B cell (primary cell): Measurements from ENCODE around the gene RPIA. TPM values are rescaled to one million over a fixed set of nuclear protein-coding genes. Genes with fewer than 3 reads are reported as not detected.
"Not testable (repeated sequence)": the region's sequence is repeated elsewhere in the genome, so short reads cannot be mapped to it uniquely, and the experiment has no call there.

Source experiments
- ATAC-seq: fragments of 200-7000 bp; cut with Tn5 transposase; one replicate; pipeline ENCODE4 v1.10.0; 2021; ENCODE audit warnings: low read depth, mild to moderate bottlenecking, moderate number of reproducible peaks, moderate library complexity
- CTCF ChIA-PET: fragments of 350-600 bp; sonication (Branson Sonifier 250); formaldehyde crosslinking; loops from one replicate; lab custom pipeline; 2021; ENCODE audit warnings: antibody characterized with exemption, inconsistent platforms; lab: Charles Lee
- POLR2A ChIA-PET: fragments of 350-600 bp; sonication (Branson Sonifier 250); formaldehyde crosslinking; loops from one replicate; lab custom pipeline; 2021; ENCODE audit warnings: antibody characterized with exemption; lab: Charles Lee
- DNase-seq: peaks from one replicate; pipeline ENCODE4 v3.0.0; 2013
- H2AFZ ChIP-seq: 2 replicates; pipeline ENCODE4 v1.6.1; 2012; ENCODE audit warnings: mild to moderate bottlenecking, low read depth, low read length; ENCODE audit not compliant: insufficient read depth, poor library complexity, severe bottlenecking
- H3K27ac ChIP-seq, 2 donors: 1 replicate in 1 of 2; 2 replicates in 1 of 2; pipeline ENCODE4 v1.5.1; 2012 to 2013; ENCODE audit warnings: low read length in 2 of 2, mild to moderate bottlenecking in 2 of 2, moderate library complexity in 1 of 2
- H3K27me3 ChIP-seq, 4 experiments: fragments of 200-600 bp in 1 of 4; sonication (generic) in 1 of 4; replicated peaks in 1 of 4; 1 replicate in 2 of 4; 2 replicates in 2 of 4; pipeline versions ENCODE4 v1.6.1 to v1.7.0; 2013 to 2016; ENCODE audit warnings: low read length in 3 of 4, mild to moderate bottlenecking in 2 of 4, mixed read lengths in 1 of 4, moderate library complexity in 1 of 4; ENCODE audit not compliant: insufficient read depth in 4 of 4, control insufficient read depth in 3 of 4; ENCODE audit errors: control extremely low read depth in 1 of 4
- H3K36me3 ChIP-seq, 2 experiments: replicated peaks in 1 of 2; 1 replicate in 1 of 2; 2 replicates in 1 of 2; pipeline versions ENCODE4 v1.6.1 to v1.7.1; 2013; ENCODE audit warnings: low read length in 1 of 2; ENCODE audit not compliant: insufficient read depth in 2 of 2, control insufficient read depth in 1 of 2; ENCODE audit errors: control extremely low read depth in 1 of 2, extremely low read depth in 1 of 2
- H3K4me1 ChIP-seq, 2 donors: fragments of 200-600 bp in 1 of 2; sonication (generic) in 1 of 2; 1 replicate in 1 of 2; 2 replicates in 1 of 2; pipeline versions ENCODE4 v1.5.1 to v1.6.1; 2013 to 2017; ENCODE audit warnings: low read length in 2 of 2; ENCODE audit not compliant: control insufficient read depth in 2 of 2, insufficient read depth in 2 of 2
- H3K4me2 ChIP-seq: replicated peaks from 2 replicates; pipeline ENCODE3; 2012; ENCODE audit warnings: mild to moderate bottlenecking, low read depth, low read length; ENCODE audit not compliant: poor library complexity, severe bottlenecking
- H3K4me3 ChIP-seq, 5 experiments: fragments of 200-600 bp in 1 of 5; sonication (generic) in 1 of 5; 1 replicate in 3 of 5; 2 replicates in 2 of 5; pipeline versions ENCODE4 v1.5.1 to v1.7.0; 2011 to 2016; ENCODE audit warnings: low read length in 4 of 5, mild to moderate bottlenecking in 4 of 5, low read depth in 2 of 5, control low read depth in 1 of 5, moderate library complexity in 1 of 5; ENCODE audit not compliant: insufficient read depth in 1 of 5; ENCODE audit errors: control extremely low read depth in 1 of 5, extremely low read depth in 1 of 5
- H3K79me2 ChIP-seq: fragments of 200-600 bp; sonication (generic); one replicate; pipeline ENCODE4 v1.6.0; 2016; ENCODE audit warnings: low read length; ENCODE audit not compliant: control insufficient read depth, insufficient read depth
- H3K9ac ChIP-seq: fragments of 200-600 bp; sonication (generic); 2 replicates; pipeline ENCODE4 v1.6.1; 2017; ENCODE audit warnings: mild to moderate bottlenecking, low read length, moderate library complexity
- H3K9me3 ChIP-seq, 3 donors: one replicate each; pipeline versions ENCODE4 v1.6.1 to v1.7.1; 2013; ENCODE audit warnings: low read length in 2 of 3; ENCODE audit not compliant: control insufficient read depth in 2 of 3, insufficient read depth in 1 of 3; ENCODE audit errors: control extremely low read depth in 1 of 3
- H4K20me1 ChIP-seq: 2 replicates; pipeline ENCODE4 v1.6.0; 2012; ENCODE audit warnings: mild to moderate bottlenecking, low read length; ENCODE audit not compliant: insufficient read depth, control insufficient read depth, poor library complexity, severe bottlenecking
- H3K27ac Mint-ChIP-seq: one replicate; pipeline ENCODE4 v1.8.0; 2021; ENCODE audit warnings: mixed read lengths
- H3K27me3 Mint-ChIP-seq: one replicate; pipeline ENCODE4 v1.8.0; 2021; ENCODE audit warnings: mixed read lengths
- H3K4me1 Mint-ChIP-seq: one replicate; pipeline ENCODE4 v1.8.0; 2021; ENCODE audit warnings: mixed read lengths
- H3K4me3 Mint-ChIP-seq: one replicate; pipeline ENCODE4 v1.8.0; 2021; ENCODE audit warnings: mixed read lengths
- H3K9me3 Mint-ChIP-seq: one replicate; pipeline ENCODE4 v1.8.0; 2022; ENCODE audit warnings: mixed read lengths; ENCODE audit not compliant: insufficient read depth
- WGBS: methylation state at CpG from one replicate; pipeline ENCODE4 v1.1.5; 2013; ENCODE audit warnings: missing lambda C conversion rate; ENCODE audit not compliant: insufficient coverage; 5-methylcytosine and 5-hydroxymethylcytosine counted together
- intact Hi-C: fragments of 100-400 bp; cut with micrococcal nuclease; formaldehyde crosslinking; loops from one replicate; pipeline ENCODE4 v1.10.0; 2022
- polyA plus RNA-seq: library from polyadenylated mRNA; depleted of rRNA; stranded (reverse); fragments of >200 nt; gene quantifications from 2 replicates; pipeline ENCODE4 v1.2.3, GENCODE V29; 2012
- total RNA-seq, 2 donors: library from RNA; stranded (reverse); fragments of 120-200 nt in 1 of 2; gene quantifications; 1 replicate in 1 of 2; 2 replicates in 1 of 2; pipeline versions ENCODE4 v1.2.3 to v1.2.4, GENCODE V29; 2013 to 2022

The RPIA gene
- total and polyA plus RNA-seq, 2 donors (not counting 1 experiment from before 2014, with no cell fraction given) = 9.4 to 19.7 TPM

- H3K9me3 Mint-ChIP-seq, H3K27me3 ChIP-seq, H3K9me3 ChIP-seq, intact Hi-C loops, H3K9ac ChIP-seq, DNase-seq, H3K79me2 ChIP-seq, H3K27ac ChIP-seq, H3K36me3 ChIP-seq, H4K20me1 ChIP-seq, POLR2A ChIA-PET, H3K27me3 Mint-ChIP-seq, ATAC-seq, CTCF ChIA-PET, H3K4me1 Mint-ChIP-seq, H3K4me2 ChIP-seq, H3K4me3 Mint-ChIP-seq, H3K27ac Mint-ChIP-seq, H2AFZ ChIP-seq, H3K4me3 ChIP-seq, H3K4me1 ChIP-seq: not testable (repeated sequence)
- no CpG with 5 or more reads among the region's 2 CpGs for WGBS
Observed at GRCh38 chr2:88795932-88796331, 104.5 kb downstream of the RPIA start.

DNA sequence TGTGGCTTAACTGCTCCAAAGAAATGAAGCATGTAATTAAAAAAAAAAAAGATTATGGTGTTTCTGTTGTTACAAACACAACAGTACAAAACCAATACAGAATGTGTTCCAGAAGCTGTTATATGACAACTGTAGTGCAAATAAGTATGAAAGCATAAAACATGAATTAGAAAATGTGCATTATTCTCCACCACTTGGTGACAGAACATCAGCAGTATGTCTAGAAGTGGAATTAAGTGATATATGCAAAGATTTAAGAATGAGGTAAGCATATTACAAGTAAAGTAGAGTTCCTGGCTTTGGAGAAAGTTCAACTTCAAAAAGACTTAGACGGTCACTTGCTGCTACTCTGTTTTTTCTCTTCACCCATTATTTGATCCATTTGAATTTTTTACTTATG lies 105.0 kb downstream of the RPIA start:
- ATAC-seq, H3K4me2 ChIP-seq, H2AFZ ChIP-seq, H3K4me1 Mint-ChIP-seq, H3K27me3 Mint-ChIP-seq, H3K79me2 ChIP-seq, H3K9me3 Mint-ChIP-seq, H3K27ac Mint-ChIP-seq, POLR2A ChIA-PET, DNase-seq, H3K27me3 ChIP-seq, H3K27ac ChIP-seq, CTCF ChIA-PET, intact Hi-C loops, H4K20me1 ChIP-seq, H3K4me3 Mint-ChIP-seq, H3K9me3 ChIP-seq, H3K4me1 ChIP-seq, H3K36me3 ChIP-seq, H3K4me3 ChIP-seq, H3K9ac ChIP-seq: not testable (repeated sequence)
- WGBS = no CpG with 5 or more reads among the region's 1 CpG

GRCh38 chr2:88797164-88797563 lies 105.7 kb downstream of the RPIA start:
- H2AFZ ChIP-seq, H3K4me3 Mint-ChIP-seq, H3K27ac ChIP-seq, H4K20me1 ChIP-seq, intact Hi-C loops, H3K4me1 ChIP-seq, H3K4me3 ChIP-seq, H3K27me3 Mint-ChIP-seq, H3K79me2 ChIP-seq, H3K4me2 ChIP-seq, H3K27me3 ChIP-seq, H3K9me3 ChIP-seq, H3K9ac ChIP-seq, H3K27ac Mint-ChIP-seq, ATAC-seq, POLR2A ChIA-PET, CTCF ChIA-PET, H3K9me3 Mint-ChIP-seq, H3K4me1 Mint-ChIP-seq, DNase-seq, H3K36me3 ChIP-seq: not testable (repeated sequence)
- WGBS = no CpG with 5 or more reads among the region's 1 CpG

Other genes with a start within 250 kb of the RPIA start
- gene FOXI3, start 239.0 kb upstream of the RPIA start, total RNA-seq = not detected in 2 replicates
- gene FOXI3, start 239.0 kb upstream of the RPIA start, polyA plus RNA-seq = not detected in 2 replicates
- 57.9 and 67.5 TPM in 2 replicates for gene EIF2AK3, start 64.2 kb upstream of the RPIA start, total RNA-seq
- 40.2 and 113 TPM in 2 replicates for gene EIF2AK3, start 64.2 kb upstream of the RPIA start, polyA plus RNA-seq